ENCODE results near the gene FUT2. TPM values are rescaled to one million over a fixed set of nuclear protein-coding genes. Genes with fewer than 3 reads are reported as not detected.
"Not testable (repeated sequence)": the region's sequence is repeated elsewhere in the genome, so short reads cannot be mapped to it uniquely, and the experiment has no call there.

The FUT2 gene
- total RNA-seq, 1 donor from 2014 or later, result 0.20 TPM

DNA sequence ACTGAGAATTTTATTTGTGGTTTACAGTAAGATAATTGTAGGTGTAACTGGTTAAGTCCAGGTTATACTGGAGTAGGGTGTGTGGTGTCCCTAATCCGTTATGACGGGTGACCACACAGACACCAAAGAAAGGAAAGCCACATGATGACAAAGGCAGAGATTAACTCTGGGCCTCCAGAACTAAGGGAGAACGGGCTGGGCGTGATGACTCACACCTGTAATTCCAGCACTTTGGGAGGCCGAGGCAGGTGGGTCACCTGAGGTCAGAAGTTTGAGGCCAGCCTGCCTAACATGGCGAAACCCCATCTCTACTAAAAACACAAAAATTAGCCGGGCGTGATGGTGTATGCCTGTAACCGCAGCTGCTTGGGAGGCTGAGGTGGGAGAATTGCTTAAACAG is 10.2 kb upstream of the FUT2 start:
- Mint-ChIP-seq H3K4me3 (no peak overlapping the region), H3K9me3 (no peaks in the 10 kb centered on the region), H3K36me3 (no peaks in the 10 kb centered on the region), H3K27ac (no peak overlapping the region), H3K4me1 (peaks cover 13% of the 10 kb centered on the region), H3K27me3 (ENCODE audit: low read depth) (peaks cover 3% of the 10 kb centered on the region)
- no peak for DNase-seq (ENCODE audit: low spot score in 2 of 2, unreplicated experiment in 2 of 2)
- TF ChIP-seq, protein P1, sequence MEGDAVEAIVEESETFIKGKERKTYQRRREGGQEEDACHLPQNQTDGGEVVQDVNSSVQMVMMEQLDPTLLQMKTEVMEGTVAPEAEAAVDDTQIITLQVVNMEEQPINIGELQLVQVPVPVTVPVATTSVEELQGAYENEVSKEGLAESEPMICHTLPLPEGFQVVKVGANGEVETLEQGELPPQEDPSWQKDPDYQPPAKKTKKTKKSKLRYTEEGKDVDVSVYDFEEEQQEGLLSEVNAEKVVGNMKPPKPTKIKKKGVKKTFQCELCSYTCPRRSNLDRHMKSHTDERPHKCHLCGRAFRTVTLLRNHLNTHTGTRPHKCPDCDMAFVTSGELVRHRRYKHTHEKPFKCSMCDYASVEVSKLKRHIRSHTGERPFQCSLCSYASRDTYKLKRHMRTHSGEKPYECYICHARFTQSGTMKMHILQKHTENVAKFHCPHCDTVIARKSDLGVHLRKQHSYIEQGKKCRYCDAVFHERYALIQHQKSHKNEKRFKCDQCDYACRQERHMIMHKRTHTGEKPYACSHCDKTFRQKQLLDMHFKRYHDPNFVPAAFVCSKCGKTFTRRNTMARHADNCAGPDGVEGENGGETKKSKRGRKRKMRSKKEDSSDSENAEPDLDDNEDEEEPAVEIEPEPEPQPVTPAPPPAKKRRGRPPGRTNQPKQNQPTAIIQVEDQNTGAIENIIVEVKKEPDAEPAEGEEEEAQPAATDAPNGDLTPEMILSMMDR (IDR thresholded peaks at IDR 0.05; ENCODE audit: unreplicated experiment), result no peak

DNA sequence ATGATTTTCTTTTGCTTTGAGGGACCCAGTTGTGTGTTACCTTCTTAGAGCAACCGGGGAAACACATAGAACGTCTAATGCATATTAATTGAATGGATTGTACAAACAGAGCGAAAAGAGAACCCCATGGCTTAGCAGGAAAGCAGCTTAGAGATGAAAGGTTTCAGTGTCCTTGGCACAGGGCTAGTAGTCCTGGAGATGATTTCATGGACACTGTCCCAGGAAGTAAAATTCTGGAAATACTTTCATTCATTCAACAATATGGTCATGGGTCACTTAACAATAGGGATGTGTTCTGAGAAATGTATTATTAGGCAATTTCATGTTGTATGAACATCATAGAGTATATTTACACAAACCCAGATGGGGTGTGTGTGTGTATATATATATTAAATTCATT is 9.7 kb upstream of the FUT2 start:
- H3K36me3 Mint-ChIP-seq, result no peaks in the 10 kb centered on the region
- no peak for DNase-seq (ENCODE audit: low spot score in 2 of 2, unreplicated experiment in 2 of 2)
- no peaks in the 10 kb centered on the region for H3K9me3 Mint-ChIP-seq
- peaks cover 3% of the 10 kb centered on the region for H3K27me3 Mint-ChIP-seq (ENCODE audit: low read depth)
- no peak overlapping the region for H3K4me3 Mint-ChIP-seq
- TF ChIP-seq, protein P1 (IDR thresholded peaks at IDR 0.05; ENCODE audit: unreplicated experiment), result no peak
- no peak overlapping the region for H3K27ac Mint-ChIP-seq
- peaks cover 13% of the 10 kb centered on the region for H3K4me1 Mint-ChIP-seq

DNA sequence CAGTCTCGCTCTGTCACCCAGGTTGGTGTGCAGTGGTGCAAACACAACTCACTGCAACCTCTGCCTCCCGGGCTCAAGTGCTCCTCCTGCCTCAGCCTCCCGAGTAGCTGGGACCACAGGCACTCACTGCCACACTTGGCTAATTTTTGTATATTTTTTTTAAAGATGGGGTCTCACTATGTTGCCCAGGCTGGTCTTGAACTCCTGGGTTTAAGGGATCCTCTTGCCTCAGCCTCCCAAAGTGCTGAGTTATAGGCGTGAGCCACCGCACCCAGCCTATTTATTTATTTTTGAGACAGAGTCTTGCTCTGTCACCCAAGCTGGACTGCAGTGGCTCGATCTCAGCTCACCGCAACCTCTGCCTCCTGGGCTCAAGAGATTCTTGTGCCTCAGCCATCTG is 9.1 kb upstream of the FUT2 start:
- H3K4me3 Mint-ChIP-seq; H3K27ac Mint-ChIP-seq; H3K27me3 Mint-ChIP-seq (ENCODE audit: low read depth); H3K9me3 Mint-ChIP-seq; H3K36me3 Mint-ChIP-seq; DNase-seq (ENCODE audit: low spot score in 2 of 2, unreplicated experiment in 2 of 2): not testable (repeated sequence)
- H3K4me1 Mint-ChIP-seq, result peaks cover 13% of the 10 kb centered on the region

DNA sequence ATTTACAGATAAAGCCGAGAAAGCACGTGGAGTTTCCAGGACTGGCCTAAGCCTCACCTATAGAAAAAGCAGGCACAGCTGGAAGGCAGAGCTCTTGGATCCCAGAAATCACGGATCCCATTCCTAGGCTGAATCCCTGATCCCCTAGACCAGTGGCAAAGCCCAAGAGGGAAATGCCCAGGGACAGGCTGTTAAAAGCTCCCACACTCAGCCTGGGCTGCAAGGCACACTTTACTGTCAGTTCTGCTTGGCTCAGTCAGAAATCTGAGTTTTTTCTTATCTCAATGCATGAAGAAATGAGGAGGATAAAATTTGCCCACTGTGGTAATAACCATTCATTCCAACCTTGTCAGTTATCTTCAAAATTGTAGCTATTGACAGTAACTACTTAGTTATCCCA is 8.0 kb upstream of the FUT2 start:
- Mint-ChIP-seq H3K4me1 (peaks cover 13% of the 10 kb centered on the region), H3K4me3 (no peak overlapping the region), H3K27ac (no peak overlapping the region), H3K27me3 (ENCODE audit: low read depth) (peaks cover 3% of the 10 kb centered on the region), H3K9me3 (no peaks in the 10 kb centered on the region), H3K36me3 (peaks cover 2% of the 10 kb centered on the region)
- no peak for DNase-seq (ENCODE audit: low spot score in 2 of 2, unreplicated experiment in 2 of 2)
- TF ChIP-seq, protein P1 (IDR thresholded peaks at IDR 0.05; ENCODE audit: unreplicated experiment), result no peak

DNA sequence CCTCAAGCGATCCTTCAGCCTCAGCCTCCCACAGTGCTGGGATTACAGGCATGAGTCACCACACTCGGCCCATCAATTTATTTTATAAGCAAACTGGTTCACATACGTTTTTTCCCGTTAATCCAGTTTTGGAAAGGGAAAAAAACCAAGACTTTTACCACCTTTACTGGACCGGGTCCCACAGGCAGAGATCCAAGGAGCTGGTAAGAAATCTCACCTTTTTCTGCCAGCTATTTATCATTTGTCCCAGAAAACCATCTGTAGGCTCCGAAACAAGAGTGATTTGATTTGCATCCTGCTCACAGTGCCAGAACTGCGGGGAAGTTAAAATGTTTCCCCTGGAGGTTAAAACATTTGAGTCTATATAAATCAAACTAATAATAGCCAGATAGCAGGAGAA is 6.3 kb upstream of the FUT2 start:
- peak overlapping the region; percentile 26 for H3K27ac Mint-ChIP-seq
- no peak for DNase-seq (ENCODE audit: low spot score in 2 of 2, unreplicated experiment in 2 of 2)
- peaks cover 7% of the 10 kb centered on the region for H3K27me3 Mint-ChIP-seq (ENCODE audit: low read depth)

DNA sequence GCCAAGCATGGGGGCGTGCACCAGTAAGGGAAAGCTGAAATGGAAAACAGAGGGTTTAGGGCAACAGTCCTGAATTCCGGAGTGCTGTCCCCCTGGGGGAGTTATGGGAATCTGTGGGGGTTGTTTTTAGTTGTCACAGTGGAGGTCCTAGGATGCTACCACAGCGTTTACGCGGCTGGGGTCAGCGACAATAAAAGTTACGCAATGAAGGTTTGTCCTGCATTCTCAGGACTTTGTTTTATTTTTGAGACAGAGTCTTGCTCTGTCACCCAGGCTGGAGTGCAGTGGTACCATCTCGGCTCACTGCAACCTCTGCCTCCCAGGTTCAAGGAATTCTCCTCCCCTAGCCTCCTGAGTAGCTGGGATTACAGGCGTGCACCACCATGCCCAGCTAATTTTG is 2.1 kb upstream of the FUT2 start:
- not testable (repeated sequence) for DNase-seq (ENCODE audit: low spot score in 2 of 2, unreplicated experiment in 2 of 2); H3K9me3 Mint-ChIP-seq; H3K27ac Mint-ChIP-seq; H3K4me3 Mint-ChIP-seq
- H3K27me3 Mint-ChIP-seq (ENCODE audit: low read depth), result peaks cover 39% of the 10 kb centered on the region
- H3K36me3 Mint-ChIP-seq, result peaks cover 10% of the 10 kb centered on the region
- H3K4me1 Mint-ChIP-seq, result peaks cover 23% of the 10 kb centered on the region

More for the DNA sequence above, 6.3 kb upstream of the FUT2 start:
- peaks cover 7% of the 10 kb centered on the region for H3K36me3 Mint-ChIP-seq
- peaks cover 10% of the 10 kb centered on the region for H3K4me1 Mint-ChIP-seq
- H3K9me3 Mint-ChIP-seq, result no peaks in the 10 kb centered on the region
- H3K4me3 Mint-ChIP-seq, result no peak overlapping the region
- TF ChIP-seq, protein P1 (IDR thresholded peaks at IDR 0.05; ENCODE audit: unreplicated experiment), result no peak

DNA sequence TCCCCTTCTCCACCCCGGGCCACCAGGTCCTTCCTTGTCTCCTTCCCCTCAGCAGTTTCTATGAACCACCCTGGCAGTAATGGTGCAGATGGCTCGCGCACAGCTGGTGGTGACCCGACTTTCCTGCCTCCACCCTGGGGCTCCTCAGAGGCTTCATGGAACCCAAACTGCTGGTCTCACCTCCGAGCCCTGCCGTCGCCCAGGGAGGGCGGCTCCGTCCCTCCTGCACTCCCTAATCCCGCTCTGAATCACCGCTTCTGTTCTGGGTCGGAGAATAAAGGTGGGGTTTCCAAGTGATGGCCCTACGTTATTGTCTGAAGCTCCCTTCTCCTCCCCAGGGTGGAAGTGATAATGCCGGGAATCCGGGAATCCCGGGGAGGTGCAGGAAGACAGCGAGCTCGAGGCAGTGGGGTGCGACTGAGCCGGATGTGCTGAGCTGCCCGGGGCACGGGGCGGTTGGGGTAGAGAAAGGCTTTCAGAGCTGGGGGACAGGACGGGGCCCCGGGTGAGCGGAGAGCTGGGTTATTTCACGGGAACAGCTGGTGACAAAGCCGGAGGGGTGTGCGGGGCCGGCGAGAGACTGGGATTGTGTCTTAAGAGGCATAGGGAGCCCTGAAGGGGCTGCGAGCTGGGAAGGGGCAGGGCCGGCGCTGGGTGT is 711 bp downstream of the FUT2 start:
- no peak for DNase-seq (ENCODE audit: low spot score in 2 of 2, unreplicated experiment in 2 of 2)
- no peaks in the 10 kb centered on the region for H3K9me3 Mint-ChIP-seq
- H3K36me3 Mint-ChIP-seq, result peaks cover 19% of the 10 kb centered on the region
- H3K4me3 Mint-ChIP-seq, result peak overlapping the region; percentile 59
- TF ChIP-seq, protein P1 (IDR thresholded peaks at IDR 0.05; ENCODE audit: unreplicated experiment), result no peak
- no peak overlapping the region for H3K27ac Mint-ChIP-seq
- peaks cover 15% of the 10 kb centered on the region for H3K4me1 Mint-ChIP-seq
- H3K27me3 Mint-ChIP-seq (ENCODE audit: low read depth), result peaks cover 42% of the 10 kb centered on the region
